ENCODE data around the gene COX7A1. TPM values are rescaled to one million over a fixed set of nuclear protein-coding genes. Genes with fewer than 3 reads are reported as not detected.

Gene COX7A1
- polyA plus RNA-seq, 1 donor from 2014 or later = not detected

DNA sequence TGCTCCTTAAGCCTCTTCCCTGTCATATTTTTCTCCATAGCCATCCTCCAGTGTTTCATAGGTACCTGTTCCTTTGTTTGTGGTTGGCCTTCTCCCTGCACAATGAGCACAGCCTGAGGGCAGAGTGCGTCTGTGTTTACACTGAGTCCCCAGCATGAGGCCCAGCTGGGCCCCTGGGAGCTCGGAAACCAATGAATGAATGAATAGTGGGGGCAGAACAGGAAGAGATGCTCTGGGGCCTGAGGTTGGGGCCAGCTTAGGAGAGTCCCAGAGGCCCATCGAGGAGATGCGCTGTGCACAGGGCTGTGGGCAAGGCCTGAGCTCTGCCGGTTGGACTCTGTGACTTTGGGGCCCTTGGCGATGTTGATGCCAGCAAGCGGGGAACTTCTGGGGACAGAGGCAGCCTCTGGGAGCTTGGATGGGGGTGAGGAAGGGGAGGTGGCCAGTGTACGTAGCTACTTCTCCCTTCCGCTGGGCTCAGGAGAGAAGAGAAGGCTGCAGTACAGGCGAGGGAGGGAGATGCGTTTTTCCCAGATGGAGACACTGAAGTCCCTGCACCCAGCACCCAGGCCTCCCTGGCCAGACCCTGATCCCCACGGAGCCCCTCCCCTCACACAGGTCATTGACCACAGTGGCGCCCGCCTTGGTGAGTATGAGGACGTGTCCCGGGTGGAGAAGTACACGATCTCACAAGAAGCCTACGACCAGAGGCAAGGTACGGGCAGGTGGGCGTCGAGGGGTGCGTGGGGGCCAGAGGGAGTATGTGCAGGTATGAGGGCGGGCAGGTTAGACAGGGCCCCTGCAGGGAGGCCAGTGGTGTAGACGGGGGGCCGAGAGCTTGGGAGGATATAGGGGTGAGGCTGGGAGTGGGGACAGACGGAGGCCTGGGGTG lies 31.9 kb downstream of the COX7A1 start:
- no peaks in the 10 kb centered on the region for H4K20me1 ChIP-seq (ENCODE audit: insufficient read depth)
- peaks cover 11% of the 10 kb centered on the region for H3K79me2 ChIP-seq (replicated peaks; ENCODE audit: insufficient read depth, low read length)
- peaks cover 4% of the 10 kb centered on the region for H3K36me3 ChIP-seq (ENCODE audit: insufficient read depth, low read length)
- no peaks in the 10 kb centered on the region for H3K9me2 ChIP-seq (ENCODE audit: insufficient read depth, low read length)
- no peak overlapping the region for H2AFZ ChIP-seq (ENCODE audit: low read depth, low read length)
- H3K4me2 ChIP-seq (ENCODE audit: low read length) = no peak overlapping the region
- H3K27ac ChIP-seq (ENCODE audit: low read length) = no peak overlapping the region
- no peaks in the 10 kb centered on the region for H3K27me3 ChIP-seq (ENCODE audit: insufficient read depth, low read depth, low read length)
- H3K9ac ChIP-seq (ENCODE audit: low read length) = no peak overlapping the region
- no peaks in the 10 kb centered on the region for H3K9me3 ChIP-seq (ENCODE audit: low read length)
- H3K4me3 ChIP-seq (ENCODE audit: low read length) = no peak overlapping the region
- TF ChIP-seq TAF1 (IDR thresholded peaks at IDR 0.05; ENCODE audit: low read depth) (no peak), REST (IDR thresholded peaks at IDR 0.05; ENCODE audit: borderline replicate concordance) (no peak), POLR2AphosphoS5 (IDR thresholded peaks at IDR 0.05) (no peak), EP300 (conservative IDR thresholded peaks at IDR 0.05; ENCODE audit: poor library complexity, severe bottlenecking) (no peak), MXI1 (conservative IDR thresholded peaks at IDR 0.05; ENCODE audit: poor library complexity, severe bottlenecking) (no peak), RAD21 (conservative IDR thresholded peaks at IDR 0.05) (no peak), EZH2 (IDR thresholded peaks at IDR 0.05; ENCODE audit: borderline replicate concordance, insufficient read depth, low read length, poor library complexity, severe bottlenecking) (no peak), SMC3 (conservative IDR thresholded peaks at IDR 0.05; ENCODE audit: poor library complexity) (no peak), CTCF (IDR thresholded peaks at IDR 0.05; ENCODE audit: poor library complexity, severe bottlenecking) (no peak)
- no peaks in the 10 kb centered on the region for H3F3A ChIP-seq (ENCODE audit: insufficient read depth, low read length, poor library complexity, severe bottlenecking)

- H3K9ac ChIP-seq (ENCODE audit: low read length) = peak overlapping the region; percentile 83
- no peaks in the 10 kb centered on the region for H3F3A ChIP-seq (ENCODE audit: insufficient read depth, low read length, poor library complexity, severe bottlenecking)
- peak overlapping the region; percentile 76 for H3K4me2 ChIP-seq (ENCODE audit: low read length)
- H3K9me3 ChIP-seq (ENCODE audit: low read length) = no peaks in the 10 kb centered on the region
- H3K27me3 ChIP-seq (ENCODE audit: insufficient read depth, low read depth, low read length) = no peaks in the 10 kb centered on the region
- no peaks in the 10 kb centered on the region for H4K20me1 ChIP-seq (ENCODE audit: insufficient read depth)
- no peak overlapping the region for H2AFZ ChIP-seq (ENCODE audit: low read depth, low read length)
- peaks cover 18% of the 10 kb centered on the region for H3K79me2 ChIP-seq (replicated peaks; ENCODE audit: insufficient read depth, low read length)
- peak overlapping the region; percentile 97 for H3K4me3 ChIP-seq (ENCODE audit: low read length)
- peak overlapping the region; percentile 82 for H3K27ac ChIP-seq (ENCODE audit: low read length)
- no peaks in the 10 kb centered on the region for H3K36me3 ChIP-seq (ENCODE audit: insufficient read depth, low read length)
- no peaks in the 10 kb centered on the region for H3K9me2 ChIP-seq (ENCODE audit: insufficient read depth, low read length)
- TF ChIP-seq REST (IDR thresholded peaks at IDR 0.05; ENCODE audit: borderline replicate concordance) (no peak), EP300 (conservative IDR thresholded peaks at IDR 0.05; ENCODE audit: poor library complexity, severe bottlenecking) (no peak), CTCF (IDR thresholded peaks at IDR 0.05; ENCODE audit: poor library complexity, severe bottlenecking) (no peak), RAD21 (conservative IDR thresholded peaks at IDR 0.05) (no peak), MXI1 (conservative IDR thresholded peaks at IDR 0.05; ENCODE audit: poor library complexity, severe bottlenecking) (no peak), EZH2 (IDR thresholded peaks at IDR 0.05; ENCODE audit: borderline replicate concordance, insufficient read depth, low read length, poor library complexity, severe bottlenecking) (no peak), POLR2AphosphoS5 (IDR thresholded peaks at IDR 0.05) (no peak), SMC3 (conservative IDR thresholded peaks at IDR 0.05; ENCODE audit: poor library complexity) (no peak), TAF1 (IDR thresholded peaks at IDR 0.05; ENCODE audit: low read depth) (no peak)
Observed at GRCh38 chr19:36116344-36116637, 36.0 kb downstream of the COX7A1 start.
